K562 (cell line): Measurements from ENCODE around the gene EVI5L. TPM values are rescaled to one million over a fixed set of nuclear protein-coding genes. Genes with fewer than 3 reads are reported as not detected.

Experiments used
- CGGBP1 ChIP-seq: fragments of 250-450 bp; sonication (Bioruptor Pico); IDR thresholded peaks from 2 replicates; pipeline ENCODE4 v1.9.0; 2021; ENCODE audit warnings: mild to moderate bottlenecking
- ETS2 ChIP-seq: IDR thresholded peaks from 2 replicates; pipeline ENCODE4 v1.6.1; 2016; ENCODE audit warnings: borderline replicate concordance, missing genetic modification characterization, mild to moderate bottlenecking, moderate library complexity, missing compliant biosample characterization; ENCODE audit not compliant: poor library complexity, severe bottlenecking
- GATA2 ChIP-seq: sonication (generic); formaldehyde crosslinking; IDR thresholded peaks from 2 replicates; pipeline ENCODE4 v1.4.0; 2020; ENCODE audit warnings: mild to moderate bottlenecking, missing genetic modification reagents
- POLR2AphosphoS2 ChIP-seq: IDR thresholded peaks from 2 replicates; pipeline ENCODE4 v1.6.1; 2012; ENCODE audit warnings: low read length, improper control_type of control experiment
- PREB ChIP-seq: sonication (generic); formaldehyde crosslinking; IDR thresholded peaks from 2 replicates; pipeline ENCODE4 v1.8.1; 2023; ENCODE audit warnings: mild to moderate bottlenecking, missing genetic modification reagents
- RAD21 ChIP-seq, 2 experiments: fragments of 250-450 bp in 1 of 2; fragments of 450-650 bp in 1 of 2; sonication (Bioruptor Pico) in 1 of 2; formaldehyde crosslinking in 1 of 2; IDR thresholded peaks in 1 of 2; conservative IDR thresholded peaks in 1 of 2; 2 replicates each; pipeline versions ENCODE4 v1.4.0 to v1.8.0; 2020 to 2022; ENCODE audit warnings: mild to moderate bottlenecking in 2 of 2, moderate library complexity in 1 of 2
- REST ChIP-seq, 2 experiments: fragments of 450-650 bp; formaldehyde crosslinking in 1 of 2; IDR thresholded peaks; 2 replicates each; pipeline versions ENCODE4 v1.4.0 to v1.6.1; 2014 to 2020; ENCODE audit warnings: mild to moderate bottlenecking in 2 of 2, borderline replicate concordance in 1 of 2, low read depth in 1 of 2
- SIN3A ChIP-seq, 2 experiments: fragments of 150-350 bp in 1 of 2; IDR thresholded peaks; 2 replicates each; pipeline ENCODE4 v1.6.1; 2011 to 2016; ENCODE audit warnings: borderline replicate concordance in 2 of 2, low read depth in 2 of 2, low read length in 2 of 2, mild to moderate bottlenecking in 2 of 2, moderate library complexity in 2 of 2; ENCODE audit not compliant: control insufficient read depth in 1 of 2
- TBP ChIP-seq: optimal IDR thresholded peaks from 2 replicates; pipeline ENCODE3; 2011; ENCODE audit warnings: low read depth, low read length, improper control_type of control experiment
- XRCC3 ChIP-seq: fragments of 450-650 bp; IDR thresholded peaks from 2 replicates; pipeline ENCODE4 v1.6.1; 2017; ENCODE audit warnings: mild to moderate bottlenecking, moderate library complexity
- ZBTB33 ChIP-seq: sonication (generic); formaldehyde crosslinking; IDR thresholded peaks from 2 replicates; pipeline ENCODE4 v1.8.1; 2023; ENCODE audit warnings: mild to moderate bottlenecking, missing genetic modification reagents
- ZNF23 ChIP-seq: fragments of 250-450 bp; sonication (Bioruptor Pico); IDR thresholded peaks from 2 replicates; pipeline ENCODE4 v1.4.0; 2020; ENCODE audit warnings: mild to moderate bottlenecking
- polyA plus RNA-seq, 8 experiments: library from polyadenylated mRNA; depleted of rRNA in 4 of 8; stranded (reverse) in 5 of 8; unstranded in 3 of 8; fragments of >200 nt; fragmentation: Nextera tagmentation in 2 of 8; fragmentation: Illumina TruSeq in 1 of 8; extraction: Ambion mirVana in 2 of 8; extraction: Trizol in 1 of 8; gene quantifications; 2 replicates each; pipeline versions ENCODE4 v1.2.1 to v1.2.3, GENCODE V29; 2011 to 2014; ENCODE audit warnings: inconsistent platforms in 1 of 8, missing spikeins in 1 of 8
- total RNA-seq, 7 experiments: library from RNA; depleted of rRNA in 6 of 7; stranded (reverse); fragments of >200 nt in 6 of 7; fragmentation: Illumina TruSeq in 2 of 7; extraction: Trizol in 2 of 7; gene quantifications; 2 replicates each; pipeline versions ENCODE4 v1.2.1 to v1.2.3, GENCODE V29; 2011 to 2021; ENCODE audit warnings: low replicate concordance in 1 of 7

The EVI5L gene
- total and polyA plus RNA-seq, 9 of the 15 experiments (the other 6 are each of a cell fraction or from before 2014, with no cell fraction given) = 0.69 to 1.8 (median 1.2) TPM; not detected in 2

GRCh38 chr19:7903244-7904073 is 73.4 kb downstream of the EVI5L start, which contains the start of gene MAP2K7 (continued):
- TF ChIP-seq REST (IDR thresholded peaks at IDR 0.05; ENCODE audit: borderline replicate concordance) (peak; percentile 71), REST (CRISPR knock-in tag; IDR thresholded peaks at IDR 0.05; ENCODE audit: low read depth) (no peak), ZBTB33 (CRISPR knock-in tag) (peak; percentile 84), SIN3A (IDR thresholded peaks at IDR 0.05; ENCODE audit: borderline replicate concordance in 2 of 2, control insufficient read depth in 1 of 2, low read depth in 2 of 2, low read length in 2 of 2) (peak in 1 of 2 experiments; percentile 46; a peak in 1 of 4 replicates), POLR2AphosphoS2 (peak; percentile 64; the same call in 1 of the 2 replicates), GATA2 (no peak), ETS2 (no peak), CGGBP1 (CRISPR knock-in tag) (no peak), XRCC3 (no peak), PREB (no peak), TBP (peak; percentile 74), RAD21 (CRISPR knock-in tag; conservative IDR thresholded peaks at IDR 0.05 in 1 of 2, IDR thresholded peaks at IDR 0.05 in 1 of 2) (peak; percentile 58 to 63), ZNF23 (no peak)
